Mucosa of gallbladder (tissue), 1 donor: ENCODE data around the gene DCAF10. TPM values are rescaled to one million over a fixed set of nuclear protein-coding genes. Genes with fewer than 3 reads are reported as not detected.
A peak's percentile ranks its signal among the peaks of the same experiment; 100 is the strongest.
"Not testable (repeated sequence)": the region's sequence is repeated elsewhere in the genome, so short reads cannot be mapped to it uniquely, and the experiment has no call there.

Source experiments
- DNase-seq: peaks from one replicate; pipeline ENCODE4 v3.0.0-alpha.2; 2020; ENCODE audit warnings: low spot score
- total RNA-seq: library from RNA; stranded (reverse); gene quantifications from one replicate; pipeline ENCODE4 v1.2.1, GENCODE V29; 2021
- donor health status: DM: no; HTN: no; CAD: no.

DCAF10 gene
- total RNA-seq, result 27.7 TPM

- peak; percentile 82 for DNase-seq
These were observed at the start of gene DCAF10 for GRCh38 chr9:37800631-37801286. DCAF10 (plus strand) TSS chr9:37800797; CDS start chr9:37800867, 70 bp downstream.

- no peak for DNase-seq
These were observed 49.4 kb upstream of the DCAF10 start for GRCh38 chr9:37751186-37751585.

GRCh38 chr9:37751704-37752103 is 48.9 kb upstream of the DCAF10 start:
- DNase-seq, result not testable (repeated sequence)

GRCh38 chr9:37752112-37752511 is 48.5 kb upstream of the DCAF10 start:
- DNase-seq, result not testable (repeated sequence)

GRCh38 chr9:37752642-37753488 is 47.7 kb upstream of the DCAF10 start:
- no peak for DNase-seq

- DNase-seq, result peak; percentile 62
These were observed 47.0 kb upstream of the DCAF10 start, which contains the start of gene TRMT10B for GRCh38 chr9:37753489-37754190. TRMT10B (plus strand) TSS chr9:37753805; CDS start chr9:37761932, 8,127 bp downstream.

GRCh38 chr9:37758747-37759146 is 41.9 kb upstream of the DCAF10 start:
- no peak for DNase-seq

GRCh38 chr9:37760416-37761161 is 40.0 kb upstream of the DCAF10 start:
- DNase-seq, result no peak

- no peak for DNase-seq
These were observed 39.1 kb upstream of the DCAF10 start for GRCh38 chr9:37761511-37761910.

GRCh38 chr9:37765263-37765662 is 35.3 kb upstream of the DCAF10 start:
- not testable (repeated sequence) for DNase-seq

GRCh38 chr9:37769306-37769705 is 31.3 kb upstream of the DCAF10 start:
- no peak for DNase-seq

GRCh38 chr9:37769995-37770394 is 30.6 kb upstream of the DCAF10 start:
- DNase-seq, result no peak

GRCh38 chr9:37775216-37775919 is 25.2 kb upstream of the DCAF10 start:
- no peak for DNase-seq

GRCh38 chr9:37776328-37776727 is 24.3 kb upstream of the DCAF10 start:
- DNase-seq, result no peak

- DNase-seq, result no peak
These were observed 22.1 kb upstream of the DCAF10 start for GRCh38 chr9:37778534-37778933.

GRCh38 chr9:37784291-37784615 is 16.3 kb upstream of the DCAF10 start:
- DNase-seq, result no peak

- peak; percentile 91 for DNase-seq
These were observed 15.7 kb upstream of the DCAF10 start, which contains the start of gene EXOSC3 for GRCh38 chr9:37784616-37785483. EXOSC3 (minus strand) TSS chr9:37785064; CDS start chr9:37785044, 20 bp downstream.

- DNase-seq, result no peak
These were observed 13.5 kb upstream of the DCAF10 start for GRCh38 chr9:37787059-37787458.

- DNase-seq, result no peak
These were observed 12.3 kb upstream of the DCAF10 start for GRCh38 chr9:37788332-37788731.

- DNase-seq, result no peak
These were observed 10.5 kb upstream of the DCAF10 start for GRCh38 chr9:37790096-37790495.
